ENCODE data around the gene PLCB1. TPM values are rescaled to one million over a fixed set of nuclear protein-coding genes. Genes with fewer than 3 reads are reported as not detected.

Gene PLCB1
- total RNA-seq, 1 experiment from 2014 or later: 6.0 TPM

DNA sequence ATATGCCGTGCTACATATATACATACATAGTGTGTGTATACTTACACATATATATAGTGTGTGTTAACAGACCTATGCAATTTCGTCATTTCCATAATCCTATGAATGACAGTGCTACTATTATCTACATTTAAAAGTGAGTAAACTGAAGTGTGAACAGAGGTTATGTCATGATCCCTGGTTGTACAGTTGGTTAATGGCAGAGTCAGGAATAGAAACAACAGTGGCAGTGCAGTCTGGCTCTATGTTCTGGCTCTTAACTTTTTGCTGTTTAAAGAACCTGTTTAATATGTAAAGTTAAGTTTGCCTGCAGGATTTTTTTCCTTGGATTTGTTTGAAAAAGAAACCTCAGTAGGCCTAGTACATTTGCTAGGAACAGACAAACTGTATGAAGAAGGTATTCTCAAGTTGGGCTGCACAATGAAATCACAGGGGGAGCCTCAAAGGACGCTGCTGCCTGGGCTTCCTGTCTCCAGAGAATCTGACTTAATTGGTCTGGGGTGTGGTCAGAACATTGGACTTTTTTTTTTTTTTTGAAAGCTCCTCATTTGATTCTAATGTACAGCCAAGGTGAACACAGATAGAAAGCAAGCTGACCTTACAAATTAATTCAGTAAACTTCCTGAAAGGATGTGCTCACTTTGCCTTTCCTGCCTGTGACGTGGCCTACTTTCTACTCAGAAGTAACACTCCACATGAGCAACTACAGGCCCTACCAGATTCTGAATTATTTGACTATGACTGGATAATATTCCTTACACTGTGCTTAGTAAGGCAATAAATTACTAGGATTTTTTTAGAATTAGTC lies 29.4 kb downstream of the PLCB1 start:
- H3K27me3 Mint-ChIP-seq (ENCODE audit: unreplicated experiment): peaks cover 13% of the 10 kb centered on the region
- BruUV-seq (replicated peaks): no TSS peak
- H3K27ac Mint-ChIP-seq (ENCODE audit: unreplicated experiment): no peak overlapping the region
- DNase-seq: no peak
- H3K9me3 Mint-ChIP-seq (ENCODE audit: low read depth, unreplicated experiment): no peaks in the 10 kb centered on the region
- no peak overlapping the region for H3K4me3 Mint-ChIP-seq (ENCODE audit: low read depth, unreplicated experiment)
- no peaks in the 10 kb centered on the region for H3K4me1 Mint-ChIP-seq (ENCODE audit: low read depth, unreplicated experiment)
- TF ChIP-seq, protein P1, sequence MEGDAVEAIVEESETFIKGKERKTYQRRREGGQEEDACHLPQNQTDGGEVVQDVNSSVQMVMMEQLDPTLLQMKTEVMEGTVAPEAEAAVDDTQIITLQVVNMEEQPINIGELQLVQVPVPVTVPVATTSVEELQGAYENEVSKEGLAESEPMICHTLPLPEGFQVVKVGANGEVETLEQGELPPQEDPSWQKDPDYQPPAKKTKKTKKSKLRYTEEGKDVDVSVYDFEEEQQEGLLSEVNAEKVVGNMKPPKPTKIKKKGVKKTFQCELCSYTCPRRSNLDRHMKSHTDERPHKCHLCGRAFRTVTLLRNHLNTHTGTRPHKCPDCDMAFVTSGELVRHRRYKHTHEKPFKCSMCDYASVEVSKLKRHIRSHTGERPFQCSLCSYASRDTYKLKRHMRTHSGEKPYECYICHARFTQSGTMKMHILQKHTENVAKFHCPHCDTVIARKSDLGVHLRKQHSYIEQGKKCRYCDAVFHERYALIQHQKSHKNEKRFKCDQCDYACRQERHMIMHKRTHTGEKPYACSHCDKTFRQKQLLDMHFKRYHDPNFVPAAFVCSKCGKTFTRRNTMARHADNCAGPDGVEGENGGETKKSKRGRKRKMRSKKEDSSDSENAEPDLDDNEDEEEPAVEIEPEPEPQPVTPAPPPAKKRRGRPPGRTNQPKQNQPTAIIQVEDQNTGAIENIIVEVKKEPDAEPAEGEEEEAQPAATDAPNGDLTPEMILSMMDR (IDR thresholded peaks at IDR 0.05; ENCODE audit: unreplicated experiment): no peak
- no peaks in the 10 kb centered on the region for H3K36me3 Mint-ChIP-seq (ENCODE audit: insufficient read depth, unreplicated experiment)
- intact Hi-C loops (cut with micrococcal nuclease; ENCODE audit: unreplicated experiment): no loop called here
- CTCF ChIA-PET: no interaction called here

DNA sequence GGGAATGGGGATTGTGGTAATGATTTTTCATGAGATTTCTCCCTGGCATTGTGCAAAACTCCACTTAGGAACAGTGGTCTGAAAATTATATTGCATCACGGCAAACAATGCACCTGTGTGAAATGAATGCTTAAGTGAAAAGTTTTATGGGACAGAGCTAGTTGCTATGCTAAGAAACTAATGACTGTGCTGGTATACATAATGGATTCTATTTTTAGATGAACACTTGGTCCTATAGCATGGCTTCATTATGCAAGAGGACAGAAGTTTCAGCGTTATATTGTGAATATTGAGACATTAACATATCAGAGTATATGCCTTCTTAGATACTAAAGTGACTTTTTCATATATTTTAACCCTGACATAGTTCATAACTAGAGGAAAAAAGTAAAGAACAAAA lies 30.5 kb downstream of the PLCB1 start:
- Mint-ChIP-seq H3K27me3 (ENCODE audit: unreplicated experiment) (peaks cover 19% of the 10 kb centered on the region), H3K27ac (ENCODE audit: unreplicated experiment) (no peak overlapping the region), H3K4me3 (ENCODE audit: low read depth, unreplicated experiment) (no peak overlapping the region), H3K36me3 (ENCODE audit: insufficient read depth, unreplicated experiment) (no peaks in the 10 kb centered on the region), H3K9me3 (ENCODE audit: low read depth, unreplicated experiment) (no peaks in the 10 kb centered on the region), H3K4me1 (ENCODE audit: low read depth, unreplicated experiment) (no peaks in the 10 kb centered on the region)
- BruUV-seq (replicated peaks): no TSS peak
- intact Hi-C loops (cut with micrococcal nuclease; ENCODE audit: unreplicated experiment): no loop called here
- DNase-seq: no peak
- TF ChIP-seq, protein P1 (IDR thresholded peaks at IDR 0.05; ENCODE audit: unreplicated experiment): no peak
- CTCF ChIA-PET: no interaction called here

DNA sequence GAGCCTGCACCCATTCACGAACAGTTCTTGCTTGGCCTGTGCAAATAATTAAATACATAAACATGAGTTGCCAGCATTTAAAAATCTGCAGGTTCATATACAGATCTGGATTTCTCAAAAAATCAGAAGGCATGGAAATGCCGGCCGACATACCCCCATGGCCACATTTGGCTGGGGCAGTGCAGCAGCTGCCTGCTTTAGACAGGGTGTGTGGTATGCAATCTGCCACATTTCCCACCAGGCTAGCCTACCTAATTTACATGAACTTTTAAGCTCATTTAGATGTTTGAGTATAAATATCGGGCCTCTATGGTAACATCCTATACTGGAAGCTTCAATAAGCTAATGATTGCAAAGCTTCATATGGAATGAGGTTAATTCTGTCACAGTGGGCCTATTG lies 31.5 kb downstream of the PLCB1 start:
- Mint-ChIP-seq H3K9me3 (ENCODE audit: low read depth, unreplicated experiment) (no peaks in the 10 kb centered on the region), H3K4me3 (ENCODE audit: low read depth, unreplicated experiment) (no peak overlapping the region), H3K4me1 (ENCODE audit: low read depth, unreplicated experiment) (no peaks in the 10 kb centered on the region), H3K36me3 (ENCODE audit: insufficient read depth, unreplicated experiment) (no peaks in the 10 kb centered on the region), H3K27ac (ENCODE audit: unreplicated experiment) (no peak overlapping the region), H3K27me3 (ENCODE audit: unreplicated experiment) (peaks cover 19% of the 10 kb centered on the region)
- TF ChIP-seq, protein P1 (IDR thresholded peaks at IDR 0.05; ENCODE audit: unreplicated experiment): no peak
- DNase-seq: no peak
- BruUV-seq (replicated peaks): no TSS peak
- CTCF ChIA-PET: no interaction called here
- intact Hi-C loops (cut with micrococcal nuclease; ENCODE audit: unreplicated experiment): no loop called here

DNA sequence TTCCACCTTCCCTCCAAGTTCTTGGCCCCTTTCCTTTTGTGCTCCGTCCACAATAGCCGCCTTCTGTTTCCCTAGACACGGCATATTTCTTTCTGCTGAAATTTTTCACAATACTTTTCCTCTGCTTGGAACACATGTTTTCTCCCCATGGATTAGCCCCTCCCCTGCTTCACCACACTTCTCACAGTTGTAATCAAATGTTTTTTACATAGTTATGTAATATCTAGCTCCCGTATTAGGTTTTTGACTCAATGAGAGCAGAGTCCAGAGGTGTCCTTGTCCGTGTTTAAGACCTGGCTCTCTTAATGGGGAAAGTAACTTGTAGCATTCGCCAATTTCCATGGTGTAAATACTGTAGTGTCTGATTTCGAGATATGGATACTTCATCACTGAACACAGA lies 34.7 kb downstream of the PLCB1 start:
- TF ChIP-seq, protein P1 (IDR thresholded peaks at IDR 0.05; ENCODE audit: unreplicated experiment): no peak
- DNase-seq: no peak
- no peaks in the 10 kb centered on the region for H3K9me3 Mint-ChIP-seq (ENCODE audit: low read depth, unreplicated experiment)
- CTCF ChIA-PET: no interaction called here
- peaks cover 19% of the 10 kb centered on the region for H3K27me3 Mint-ChIP-seq (ENCODE audit: unreplicated experiment)
- intact Hi-C loops (cut with micrococcal nuclease; ENCODE audit: unreplicated experiment): no loop called here
- H3K4me1 Mint-ChIP-seq (ENCODE audit: low read depth, unreplicated experiment): no peaks in the 10 kb centered on the region
- H3K36me3 Mint-ChIP-seq (ENCODE audit: insufficient read depth, unreplicated experiment): no peaks in the 10 kb centered on the region
- BruUV-seq (replicated peaks): no TSS peak
- no peak overlapping the region for H3K4me3 Mint-ChIP-seq (ENCODE audit: low read depth, unreplicated experiment)
- no peak overlapping the region for H3K27ac Mint-ChIP-seq (ENCODE audit: unreplicated experiment)

Measured in Calu3 (cell line).